HAP-1 (cell line): ENCODE data around the gene KSR2.

Source experiments
- DNase-seq, 2 experiments: peaks; one replicate each; pipeline ENCODE4 v3.0.0-alpha.2; 2016 to 2020; ENCODE audit warnings: low spot score in 2 of 2
- H3K27me3 ChIP-seq: fragments of 250-450 bp; sonication (Bioruptor Pico); 2 replicates; pipeline ENCODE4 v1.5.1; 2020; ENCODE audit warnings: low read depth, mild to moderate bottlenecking, moderate library complexity
- H3K36me3 ChIP-seq: fragments of 250-450 bp; sonication (Bioruptor Pico); replicated peaks from 2 replicates; pipeline ENCODE4 v1.5.1; 2020; ENCODE audit warnings: mild to moderate bottlenecking
- H3K4me1 ChIP-seq: fragments of 250-450 bp; sonication (Bioruptor Pico); 2 replicates; pipeline ENCODE4 v1.5.1; 2020; ENCODE audit warnings: mild to moderate bottlenecking
- H3K4me3 ChIP-seq: fragments of 250-450 bp; sonication (Bioruptor Pico); 2 replicates; pipeline ENCODE4 v1.5.1; 2020; ENCODE audit warnings: mild to moderate bottlenecking, moderate library complexity
- H3K9me3 ChIP-seq: fragments of 250-450 bp; sonication (Bioruptor Pico); 2 replicates; pipeline ENCODE4 v1.5.1; 2020; ENCODE audit warnings: mild to moderate bottlenecking, moderate library complexity
- in situ Hi-C: fragments of 300-500 bp; cut with MboI; formaldehyde crosslinking; loops from 3 replicates; pipeline ENCODE4 v1.14.3; 2020; ENCODE audit warnings: low sequenced_read_pairs, inconsistent platforms, mixed read lengths

KSR2 gene

GRCh38 chr12:117545216-117545615 is 423.6 kb downstream of the KSR2 start:
- no peaks in the 10 kb centered on the region for H3K36me3 ChIP-seq
- H3K9me3 ChIP-seq = no peaks in the 10 kb centered on the region
- H3K27me3 ChIP-seq = 0 out of 2 replicates have a peak, but pooled peaks cover 3% of the 10 kb centered on the region
- no peak for DNase-seq
- in situ Hi-C loops = no loop called here
- no peaks in the 10 kb centered on the region for H3K4me1 ChIP-seq
- no peak overlapping the region for H3K4me3 ChIP-seq

GRCh38 chr12:117540011-117540410 is 428.8 kb downstream of the KSR2 start:
- H3K4me3 ChIP-seq = no peak overlapping the region
- H3K9me3 ChIP-seq = no peaks in the 10 kb centered on the region
- H3K4me1 ChIP-seq = no peaks in the 10 kb centered on the region
- H3K36me3 ChIP-seq = no peaks in the 10 kb centered on the region
- H3K27me3 ChIP-seq = no peaks in the 10 kb centered on the region
- in situ Hi-C loops = no loop called here
- no peak for DNase-seq

- H3K4me1 ChIP-seq = no peaks in the 10 kb centered on the region
- H3K9me3 ChIP-seq = no peaks in the 10 kb centered on the region
- no peak overlapping the region for H3K4me3 ChIP-seq
- H3K36me3 ChIP-seq = no peaks in the 10 kb centered on the region
- no peaks in the 10 kb centered on the region for H3K27me3 ChIP-seq
- DNase-seq = no peak
- in situ Hi-C loops = no loop called here
These were observed 429.9 kb downstream of the KSR2 start for GRCh38 chr12:117538926-117539325.

- no peak overlapping the region for H3K4me3 ChIP-seq
- no peaks in the 10 kb centered on the region for H3K4me1 ChIP-seq
- in situ Hi-C loops = no loop called here
- H3K9me3 ChIP-seq = no peaks in the 10 kb centered on the region
- no peaks in the 10 kb centered on the region for H3K36me3 ChIP-seq
- DNase-seq = no peak
- H3K27me3 ChIP-seq = no peaks in the 10 kb centered on the region
These were observed 430.6 kb downstream of the KSR2 start for GRCh38 chr12:117538032-117538690.

DNA sequence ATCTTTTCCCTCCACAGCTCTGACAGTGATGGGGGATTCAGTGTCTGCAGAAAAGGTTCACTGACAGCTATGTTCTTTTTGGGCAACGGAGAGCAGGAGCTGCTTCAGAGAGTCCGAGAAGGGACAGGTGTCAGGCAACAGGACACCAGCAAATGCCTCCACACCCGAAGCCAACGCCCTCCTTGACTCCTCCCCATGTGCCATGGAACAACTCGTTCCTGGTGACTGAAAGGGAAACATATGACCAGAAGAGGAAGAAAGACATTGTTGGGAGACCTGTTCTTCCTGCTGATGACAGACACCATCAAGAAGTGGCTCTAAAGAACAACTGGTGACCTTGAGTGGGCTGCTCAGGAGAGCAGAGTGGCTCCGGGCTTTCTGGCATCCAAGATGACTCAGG is 435.1 kb downstream of the KSR2 start:
- H3K27me3 ChIP-seq = no peaks in the 10 kb centered on the region
- no peak overlapping the region for H3K4me3 ChIP-seq
- no peak for DNase-seq
- no peaks in the 10 kb centered on the region for H3K4me1 ChIP-seq
- H3K36me3 ChIP-seq = no peaks in the 10 kb centered on the region
- in situ Hi-C loops = no loop called here
- H3K9me3 ChIP-seq = no peaks in the 10 kb centered on the region

- DNase-seq = no peak
- peaks cover 4% of the 10 kb centered on the region for H3K27me3 ChIP-seq
- H3K36me3 ChIP-seq = no peaks in the 10 kb centered on the region
- no peaks in the 10 kb centered on the region for H3K9me3 ChIP-seq
- H3K4me3 ChIP-seq = no peak overlapping the region
- in situ Hi-C loops = no loop called here
- no peaks in the 10 kb centered on the region for H3K4me1 ChIP-seq
These were observed 438.0 kb downstream of the KSR2 start for GRCh38 chr12:117530796-117531195.

DNA sequence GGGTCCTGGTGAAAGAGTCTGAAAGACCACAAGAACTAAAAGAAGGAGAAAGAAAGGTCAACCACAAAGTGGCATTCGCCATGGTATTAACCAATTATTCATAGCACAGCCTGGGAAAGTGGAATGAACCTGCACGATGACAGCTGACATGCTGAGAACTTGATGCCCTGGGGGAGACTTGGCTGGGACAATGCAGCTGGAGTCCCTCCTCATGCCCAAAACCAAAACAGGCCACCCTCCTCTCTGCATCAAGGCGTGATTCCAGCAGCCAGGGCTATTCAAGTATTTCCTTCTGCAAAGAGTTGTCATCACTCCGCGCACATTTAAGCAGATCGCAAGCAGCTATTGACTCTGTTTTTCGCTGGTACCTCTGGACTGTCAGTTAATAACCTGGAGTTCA is 440.3 kb downstream of the KSR2 start:
- in situ Hi-C loops = no loop called here

DNA sequence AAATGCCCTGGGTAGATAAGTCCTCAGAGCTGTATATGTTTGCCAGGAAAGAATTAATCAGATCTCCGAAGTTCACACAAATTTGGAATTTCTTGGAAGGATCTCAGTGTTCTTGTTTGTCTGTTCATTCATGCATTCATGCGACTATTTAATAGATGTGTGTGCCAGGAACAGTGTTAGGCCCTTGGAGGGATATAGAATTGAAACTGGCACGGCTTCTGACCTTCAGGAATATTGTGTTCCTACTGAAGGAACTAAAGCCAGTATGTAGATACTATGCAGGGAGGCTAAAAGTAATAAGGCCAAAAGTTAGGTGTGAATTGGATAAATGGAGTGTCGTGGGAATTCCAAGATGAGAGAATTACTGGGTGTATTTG is 441.3 kb downstream of the KSR2 start:
- H3K36me3 ChIP-seq = no peaks in the 10 kb centered on the region
- no peak for DNase-seq
- no peaks in the 10 kb centered on the region for H3K9me3 ChIP-seq
- peaks cover 4% of the 10 kb centered on the region for H3K27me3 ChIP-seq
- no peak overlapping the region for H3K4me3 ChIP-seq
- in situ Hi-C loops = no loop called here
- no peaks in the 10 kb centered on the region for H3K4me1 ChIP-seq

More for the DNA sequence above, 440.3 kb downstream of the KSR2 start:
- Histone ChIP-seq H3K9me3 (no peaks in the 10 kb centered on the region), H3K4me3 (no peak overlapping the region), H3K27me3 (peaks cover 4% of the 10 kb centered on the region), H3K4me1 (no peaks in the 10 kb centered on the region), H3K36me3 (no peaks in the 10 kb centered on the region)
- no peak for DNase-seq

DNA sequence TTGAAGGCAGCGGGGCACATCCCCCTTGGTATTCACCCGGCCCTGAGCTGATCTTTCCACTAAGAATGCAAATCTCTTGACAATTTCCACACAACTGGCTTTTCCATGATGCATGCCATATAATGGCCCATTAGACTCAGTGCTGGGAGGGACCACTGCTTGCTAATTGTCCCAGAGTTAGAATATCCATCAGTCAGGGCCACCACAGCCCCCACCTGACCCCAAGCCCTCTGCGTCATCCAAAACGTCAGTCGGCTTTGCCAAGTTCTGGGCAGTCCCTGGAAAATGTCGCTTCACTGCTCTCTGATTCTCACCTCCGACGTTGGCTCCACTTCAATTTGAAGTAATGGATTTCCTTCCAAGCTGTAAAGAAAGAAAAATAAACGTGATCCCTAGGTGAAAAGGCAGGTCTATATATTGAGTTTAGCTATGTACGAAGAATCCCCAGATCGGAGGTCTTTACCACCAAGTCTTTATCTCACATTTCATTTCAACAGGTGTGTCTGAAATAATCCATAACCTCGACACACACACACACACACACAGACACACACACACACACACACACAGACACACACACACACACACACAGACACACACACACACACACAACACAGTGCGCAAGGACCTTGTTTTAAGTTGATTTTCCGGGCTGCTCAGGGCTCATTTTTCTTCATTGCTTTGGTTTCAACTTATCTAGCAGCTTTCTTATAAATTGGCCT is 441.9 kb downstream of the KSR2 start:
- in situ Hi-C loops = no loop called here

GRCh38 chr12:117525766-117526165 is 443.0 kb downstream of the KSR2 start:
- Histone ChIP-seq H3K9me3 (no peaks in the 10 kb centered on the region), H3K36me3 (no peaks in the 10 kb centered on the region), H3K4me1 (no peaks in the 10 kb centered on the region), H3K4me3 (no peak overlapping the region), H3K27me3 (peaks cover 4% of the 10 kb centered on the region)
- in situ Hi-C loops = no loop called here
- DNase-seq = no peak

More for the DNA sequence above, 441.9 kb downstream of the KSR2 start:
- Histone ChIP-seq H3K9me3 (no peaks in the 10 kb centered on the region), H3K4me1 (no peaks in the 10 kb centered on the region), H3K4me3 (no peak overlapping the region), H3K27me3 (peaks cover 4% of the 10 kb centered on the region), H3K36me3 (no peaks in the 10 kb centered on the region)
- no peak for DNase-seq

DNA sequence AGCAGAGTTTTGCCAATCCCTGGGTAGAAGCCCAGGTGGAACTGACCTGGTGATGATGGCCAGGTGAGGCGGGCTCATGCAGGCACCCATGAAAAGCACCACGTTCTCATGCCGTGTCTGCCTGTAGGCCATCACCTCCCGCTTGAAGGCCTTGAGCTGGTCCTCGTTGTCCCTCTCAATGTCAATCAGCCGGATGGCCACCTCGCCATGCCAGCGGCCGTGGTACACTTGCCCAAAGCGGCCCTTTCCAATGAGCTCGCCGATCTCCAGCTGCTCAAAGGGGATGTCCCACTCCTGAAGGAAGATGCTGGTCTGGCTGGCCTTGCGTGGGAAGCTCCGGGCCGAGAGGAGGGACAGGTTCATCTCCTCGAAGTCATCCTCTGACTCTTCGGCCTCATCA is 444.0 kb downstream of the KSR2 start:
- Histone ChIP-seq H3K9me3 (no peaks in the 10 kb centered on the region), H3K36me3 (no peaks in the 10 kb centered on the region), H3K4me3 (no peak overlapping the region), H3K27me3 (peaks cover 4% of the 10 kb centered on the region), H3K4me1 (no peaks in the 10 kb centered on the region)
- DNase-seq = no peak
- in situ Hi-C loops = no loop called here

- H3K27me3 ChIP-seq = peaks cover 4% of the 10 kb centered on the region
- no peak for DNase-seq
- in situ Hi-C loops = no loop called here
- H3K4me1 ChIP-seq = no peaks in the 10 kb centered on the region
- H3K36me3 ChIP-seq = no peaks in the 10 kb centered on the region
- H3K9me3 ChIP-seq = no peaks in the 10 kb centered on the region
- no peak overlapping the region for H3K4me3 ChIP-seq
These were observed 444.8 kb downstream of the KSR2 start for GRCh38 chr12:117523971-117524370.

GRCh38 chr12:117522559-117522958 is 446.2 kb downstream of the KSR2 start:
- no peaks in the 10 kb centered on the region for H3K4me1 ChIP-seq
- H3K27me3 ChIP-seq = peaks cover 4% of the 10 kb centered on the region
- no peaks in the 10 kb centered on the region for H3K36me3 ChIP-seq
- no peaks in the 10 kb centered on the region for H3K9me3 ChIP-seq
- DNase-seq = no peak
- in situ Hi-C loops = no loop called here
- H3K4me3 ChIP-seq = no peak overlapping the region

GRCh38 chr12:117521867-117522266 is 446.9 kb downstream of the KSR2 start:
- DNase-seq = no peak
- no peaks in the 10 kb centered on the region; the same call in 1 of the 2 replicates for H3K27me3 ChIP-seq
- in situ Hi-C loops = no loop called here
- H3K36me3 ChIP-seq = no peaks in the 10 kb centered on the region
- H3K4me3 ChIP-seq = no peak overlapping the region
- H3K4me1 ChIP-seq = no peaks in the 10 kb centered on the region
- no peaks in the 10 kb centered on the region for H3K9me3 ChIP-seq
